Urothelium cell line (cell line): ENCODE data around the gene RNF169.
"Not testable (repeated sequence)": the region's sequence is repeated elsewhere in the genome, so short reads cannot be mapped to it uniquely, and the experiment has no call there.

Experiments
- DNase-seq: peaks from one replicate; pipeline ENCODE4 v3.0.0; 2011; ENCODE audit warnings: low spot score, mixed read lengths
- FAIRE-seq: peaks from 2 replicates; lab custom pipeline; 2011; peaks lifted over from hg19 to GRCh38; lab: Jason Lieb, UNC

The RNF169 gene

DNA sequence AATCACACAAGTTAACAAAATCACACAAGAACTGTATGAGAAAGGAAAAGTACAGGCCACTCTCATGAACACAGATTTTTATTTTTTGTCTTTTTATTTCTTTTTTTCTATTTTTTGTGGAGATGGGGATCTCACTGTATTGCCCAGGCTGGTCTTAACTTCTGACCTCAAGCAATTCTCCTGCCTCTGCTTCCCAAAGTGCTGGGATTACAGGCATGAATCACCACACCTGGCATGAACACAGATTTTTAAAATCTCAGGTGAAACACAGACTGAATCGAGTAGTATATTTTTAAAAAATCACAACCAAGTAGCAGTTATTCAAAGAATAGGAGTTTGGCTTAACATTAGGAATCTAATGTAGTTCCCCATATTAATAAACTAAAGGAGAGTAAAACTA, 18.3 kb downstream of the RNF169 start:
- no peak for FAIRE-seq
- DNase-seq, result no peak

- FAIRE-seq, DNase-seq: not testable (repeated sequence)
These were observed 19.6 kb downstream of the RNF169 start for GRCh38 chr11:74768172-74768651.

DNA sequence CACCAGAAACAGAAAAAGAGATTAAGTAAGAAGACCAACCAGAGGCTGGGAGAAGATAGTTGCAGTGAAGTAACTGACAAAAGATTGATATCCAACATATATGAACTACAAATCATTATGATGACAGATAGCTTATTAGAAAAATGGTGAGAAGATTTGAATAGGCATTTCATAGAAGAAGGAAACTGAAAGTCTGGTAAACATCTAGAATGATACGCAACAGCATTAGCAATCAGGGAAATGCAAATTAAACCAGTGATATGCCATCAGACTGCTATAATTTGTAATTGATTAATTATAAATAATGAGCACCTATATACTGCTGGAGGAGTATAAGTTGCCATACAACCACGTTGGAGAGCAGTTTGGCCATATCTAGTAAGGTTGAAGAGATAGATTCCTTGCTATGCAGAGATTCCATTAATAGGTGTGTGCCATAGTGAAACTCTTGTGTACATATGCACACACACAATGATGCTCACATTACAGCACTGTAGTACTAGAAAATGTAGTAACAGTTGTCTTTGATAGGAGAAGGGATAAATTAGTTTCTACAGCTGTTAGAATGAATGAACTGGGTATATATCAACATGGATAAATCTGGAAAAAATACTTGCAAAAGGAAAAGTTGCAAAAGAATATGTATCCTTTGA, 20.5 kb downstream of the RNF169 start:
- DNase-seq (no peak), FAIRE-seq (no peak)

GRCh38 chr11:74770456-74770855, 21.8 kb downstream of the RNF169 start:
- no peak for DNase-seq
- no peak for FAIRE-seq

DNA sequence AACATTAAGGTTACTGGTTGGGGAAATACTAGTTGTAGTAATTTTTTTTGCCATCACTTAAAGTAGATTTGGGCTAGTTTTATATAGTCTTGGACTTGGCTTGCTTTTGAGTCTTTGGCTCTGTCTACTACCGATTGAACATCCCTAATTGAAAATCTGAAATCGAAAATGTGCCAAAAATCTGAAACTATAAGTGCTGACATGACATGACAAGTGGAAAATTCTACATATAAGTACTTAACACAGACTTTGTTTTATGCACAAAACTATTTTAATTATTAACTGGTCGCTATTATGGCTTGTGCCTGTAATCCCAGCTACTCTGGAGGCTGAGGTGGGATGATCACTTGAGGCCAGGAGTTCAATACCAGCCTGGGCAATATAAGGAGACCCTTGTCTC, 22.5 kb downstream of the RNF169 start:
- DNase-seq (no peak), FAIRE-seq (no peak)

DNA sequence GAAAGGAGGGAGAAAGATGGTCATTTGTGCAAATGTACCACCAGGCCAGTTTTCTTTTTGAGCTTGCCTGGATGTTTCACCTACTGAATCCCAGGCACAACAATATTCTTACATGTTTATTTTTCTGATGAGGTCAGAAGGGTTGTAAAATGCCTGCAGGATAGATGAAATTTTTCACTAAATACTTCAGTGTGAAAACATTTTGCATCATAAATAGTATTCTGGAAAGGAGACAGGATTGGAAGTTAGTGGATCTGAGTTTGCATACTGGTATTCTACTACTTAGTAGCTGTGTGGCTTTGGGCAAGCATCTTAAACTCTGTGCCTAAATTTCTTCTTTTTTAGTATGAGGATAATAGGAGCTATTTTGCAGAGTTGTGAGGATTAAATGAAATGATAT, 24.8 kb downstream of the RNF169 start:
- FAIRE-seq, result no peak
- DNase-seq, result no peak

- FAIRE-seq (no peak), DNase-seq (no peak)
These were observed 27.1 kb downstream of the RNF169 start for GRCh38 chr11:74775762-74776161.

DNA sequence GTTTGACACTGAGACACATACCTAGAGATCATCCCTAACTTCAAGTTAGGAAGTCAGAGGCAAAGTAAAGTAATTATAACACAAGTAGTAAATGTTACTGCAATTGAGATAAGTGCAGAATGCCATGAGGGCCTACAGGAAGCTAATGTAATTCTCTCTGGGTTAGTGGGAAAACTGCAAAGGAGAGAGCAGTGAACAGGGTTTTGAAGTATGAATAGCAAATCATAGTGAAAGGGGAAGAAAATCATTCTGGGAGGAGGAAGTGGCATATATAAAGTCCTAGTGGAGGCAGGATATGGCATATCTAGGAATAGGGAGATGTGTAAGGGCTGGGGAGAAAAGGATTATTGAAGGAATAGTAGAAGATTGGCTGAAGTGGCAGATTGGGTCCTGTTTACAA, 27.9 kb downstream of the RNF169 start:
- DNase-seq (no peak), FAIRE-seq (no peak)

DNA sequence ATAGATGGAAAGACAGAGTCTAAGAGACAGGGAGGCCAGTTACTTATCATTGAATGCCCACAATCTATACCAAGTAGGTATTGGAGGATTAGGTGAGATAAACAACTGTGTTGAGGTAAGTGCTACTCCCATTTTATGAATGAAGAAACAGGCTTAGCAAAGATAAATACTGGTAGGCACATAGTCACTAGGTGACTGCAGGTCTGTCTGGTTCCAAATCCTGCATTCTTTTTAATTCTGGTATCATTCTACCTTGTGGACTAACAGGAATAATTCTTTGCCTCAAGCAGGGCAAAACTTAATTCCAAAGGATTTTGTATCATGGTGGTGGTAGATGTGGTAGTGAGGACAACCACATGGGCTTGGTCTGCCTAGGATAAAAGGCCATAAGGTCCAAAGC, 28.4 kb downstream of the RNF169 start:
- FAIRE-seq (no peak), DNase-seq (no peak)

- DNase-seq, result no peak
- no peak for FAIRE-seq
These were observed 29.2 kb downstream of the RNF169 start for GRCh38 chr11:74777877-74778276.

- no peak for DNase-seq
- FAIRE-seq, result no peak
These were observed 29.9 kb downstream of the RNF169 start for GRCh38 chr11:74778581-74778980.

DNA sequence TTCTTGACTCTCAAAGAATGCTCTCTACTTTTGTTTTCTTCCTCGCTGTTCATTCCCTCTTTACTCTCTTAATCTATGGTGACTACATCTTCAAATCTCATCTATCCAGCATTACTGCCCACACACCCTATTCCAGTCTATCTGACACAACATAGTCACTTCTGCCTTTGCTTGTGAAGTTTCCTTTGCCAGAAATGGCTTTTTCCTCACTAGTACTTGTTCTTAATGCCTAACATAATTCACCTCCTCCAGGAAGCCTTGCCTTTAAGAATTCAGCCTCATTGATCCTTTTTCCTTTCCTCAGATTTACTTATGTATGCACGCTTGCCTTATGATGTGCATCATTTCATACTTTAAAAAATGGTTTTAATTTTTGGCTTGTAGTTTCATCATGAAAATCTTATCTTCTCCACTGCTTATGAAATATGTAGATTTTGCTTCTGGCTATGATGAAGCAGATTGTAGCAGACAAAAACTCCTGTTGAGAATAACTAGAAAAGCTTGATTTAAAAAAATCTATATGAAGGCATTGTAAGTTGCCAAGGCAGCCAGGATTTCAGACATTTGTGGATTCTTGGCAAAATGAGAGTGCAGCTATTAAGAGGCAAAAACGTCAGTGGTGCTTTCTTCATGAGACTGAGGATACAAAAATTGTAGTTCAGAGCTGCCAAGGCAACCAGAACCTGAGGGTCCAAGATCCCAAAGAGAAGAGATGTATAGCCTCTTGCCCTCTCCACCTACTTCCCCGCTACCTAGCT, 31.8 kb downstream of the RNF169 start:
- no peak for FAIRE-seq

DNA sequence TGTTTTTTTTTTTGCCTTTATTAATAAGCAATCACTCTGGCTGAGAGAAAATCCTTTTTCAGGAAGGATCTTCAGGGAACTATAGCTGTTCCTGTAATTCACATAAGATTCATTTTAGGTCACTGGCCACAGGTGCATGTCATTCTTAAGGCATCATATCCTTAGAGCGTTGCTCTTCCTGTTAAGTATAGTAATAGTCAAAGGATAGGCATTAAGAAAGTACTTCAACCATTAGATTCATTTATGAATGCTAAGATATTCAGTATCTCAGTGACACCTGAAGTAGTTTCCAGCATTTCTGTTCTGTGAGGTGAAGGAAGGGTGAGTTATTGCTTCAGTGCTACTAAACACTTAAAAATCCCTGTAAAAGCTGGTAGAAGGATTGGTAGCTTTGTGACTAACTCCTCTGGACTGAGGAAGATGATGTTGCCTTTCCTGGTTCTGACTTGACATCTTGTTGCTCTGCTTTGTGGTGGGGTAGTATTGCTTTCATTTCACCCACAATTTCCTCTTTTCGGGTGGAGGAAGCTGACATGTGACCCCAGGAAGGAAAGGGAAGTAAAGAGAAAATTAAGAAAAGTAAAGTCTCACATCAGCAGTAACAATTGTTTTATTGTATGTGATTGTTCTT, 34.7 kb downstream of the RNF169 start:
- no peak for FAIRE-seq
- DNase-seq, result peak; percentile 5

More for the DNA sequence above, 31.8 kb downstream of the RNF169 start:
- no peak for DNase-seq

GRCh38 chr11:74784234-74784633, 35.6 kb downstream of the RNF169 start:
- DNase-seq (no peak), FAIRE-seq (no peak)

DNA sequence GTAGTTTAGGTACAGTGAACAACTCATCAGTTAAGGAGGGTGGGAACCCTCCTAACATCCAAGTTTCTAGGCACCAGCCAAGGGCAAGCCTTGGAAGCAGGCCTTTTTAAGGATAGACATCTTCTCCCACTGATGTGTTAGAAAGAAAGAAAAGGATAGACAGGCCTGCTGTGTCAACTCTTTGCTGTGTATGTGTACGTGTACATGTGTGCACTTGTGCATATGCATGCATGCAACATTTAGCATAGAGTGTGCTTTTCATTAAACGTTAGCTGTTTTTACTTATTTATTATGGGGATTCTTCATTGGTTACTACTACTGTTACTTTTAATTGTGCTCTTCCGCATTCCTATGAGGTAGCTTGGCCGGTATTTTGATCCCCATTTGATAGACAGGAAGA, 36.1 kb downstream of the RNF169 start:
- DNase-seq (no peak), FAIRE-seq (no peak)

- FAIRE-seq (no peak), DNase-seq (no peak)
These were observed 37.9 kb downstream of the RNF169 start for GRCh38 chr11:74786574-74786973.

- DNase-seq (no peak), FAIRE-seq (no peak)
These were observed 42.9 kb downstream of the RNF169 start for GRCh38 chr11:74791333-74792100.

GRCh38 chr11:74806267-74806666, 57.6 kb downstream of the RNF169 start:
- FAIRE-seq, result no peak
- DNase-seq, result no peak

DNA sequence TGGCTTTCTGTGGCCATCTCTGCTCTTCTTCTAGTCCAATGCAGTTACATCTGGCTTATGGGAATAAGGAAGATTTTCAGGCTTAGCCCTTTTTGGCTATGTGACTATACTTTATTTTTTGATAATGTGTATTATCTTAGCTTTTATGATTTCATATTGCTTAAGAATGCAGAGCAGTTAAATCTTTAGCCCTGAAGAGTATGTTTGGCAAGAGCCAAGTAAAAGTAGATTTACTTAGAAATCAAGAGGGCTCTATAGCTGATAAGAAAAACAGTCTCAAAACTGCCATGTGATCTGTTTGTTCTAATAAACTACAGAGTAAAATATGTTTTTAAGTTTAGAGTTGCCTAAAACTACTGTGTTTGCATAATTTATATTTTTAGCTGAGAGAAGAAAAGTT, 61.2 kb downstream of the RNF169 start:
- DNase-seq (no peak), FAIRE-seq (no peak)

DNA sequence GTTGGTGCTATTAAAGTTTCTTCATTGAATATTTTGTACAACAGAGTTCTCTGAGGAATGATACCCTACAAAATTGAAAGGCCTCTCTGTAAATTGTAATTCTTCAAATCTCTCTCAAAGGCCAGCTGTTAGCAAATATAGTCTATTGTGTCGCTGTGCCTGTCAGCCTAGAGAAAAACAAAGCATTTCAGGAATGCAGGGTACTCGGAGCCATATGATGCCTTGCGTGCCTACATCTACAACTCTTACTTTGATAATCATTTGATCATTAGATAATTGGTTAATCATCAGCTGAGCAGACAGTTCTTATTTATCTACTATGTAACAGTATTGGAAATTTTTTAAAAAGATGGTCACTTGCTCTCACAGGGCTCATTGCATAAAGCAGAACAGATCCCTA, 67.3 kb downstream of the RNF169 start:
- FAIRE-seq (no peak), DNase-seq (no peak)

DNA sequence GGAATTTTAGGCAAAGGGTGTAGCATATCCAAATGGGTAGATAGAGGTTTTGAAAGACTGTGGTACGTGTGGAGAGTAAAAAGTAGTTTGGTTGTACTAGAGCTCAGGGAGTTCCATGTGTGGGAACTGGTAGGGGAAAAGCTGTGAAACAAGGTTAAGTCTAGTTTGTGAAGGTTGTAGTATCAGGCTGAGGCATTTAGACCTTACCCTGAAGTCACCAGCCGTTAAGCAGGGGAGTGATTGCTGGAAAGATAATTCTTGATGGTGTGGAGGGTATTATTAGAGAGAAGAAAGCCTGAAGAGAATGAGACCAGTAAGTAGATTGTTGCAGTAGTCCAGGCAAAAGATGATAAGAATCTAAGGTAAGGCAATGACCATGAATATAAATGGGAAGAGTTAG, 68.0 kb downstream of the RNF169 start:
- DNase-seq, result no peak
- no peak for FAIRE-seq
